ENCODE results near the gene ATP6V0A1. TPM values are rescaled to one million over a fixed set of nuclear protein-coding genes. Genes with fewer than 3 reads are reported as not detected.
"Not testable (repeated sequence)": the region's sequence is repeated elsewhere in the genome, so short reads cannot be mapped to it uniquely, and the experiment has no call there.

ATP6V0A1 gene
- total RNA-seq, 1 experiment from 2014 or later: 0.07 TPM

- H3K9me2 ChIP-seq (replicated peaks; ENCODE audit: low read length): no peaks in the 10 kb centered on the region
- no peaks in the 10 kb centered on the region for H3K79me2 ChIP-seq (ENCODE audit: low read length)
- no peaks in the 10 kb centered on the region for H3K9me3 ChIP-seq (ENCODE audit: low read length)
- H3K4me2 ChIP-seq (ENCODE audit: low read length): no peak overlapping the region
- H2AFZ ChIP-seq (ENCODE audit: low read length): no peak overlapping the region
- H3K27ac ChIP-seq (ENCODE audit: low read length): no peak overlapping the region
- no peaks in the 10 kb centered on the region for H3K4me1 ChIP-seq (ENCODE audit: insufficient read depth, low read length)
- no peak overlapping the region for H3K9ac ChIP-seq (ENCODE audit: low read length)
- TF ChIP-seq EZH2 (IDR thresholded peaks at IDR 0.05; ENCODE audit: low read length, unreplicated experiment) (no peak), EZH2phosphoT487 (IDR thresholded peaks at IDR 0.05; ENCODE audit: borderline replicate concordance, low read length) (no peak), CTCF (conservative IDR thresholded peaks at IDR 0.05; ENCODE audit: low read depth, low read length) (no peak)
- ChIA-PET POLR2A (ENCODE audit: unreplicated experiment) (no interaction called here), CTCF (no interaction called here)
- H3K27me3 ChIP-seq (ENCODE audit: low read length): no peaks in the 10 kb centered on the region
- BruUV-seq (replicated peaks): no TSS peak
- intact Hi-C loops (cut with micrococcal nuclease): no loop called here
- no peaks in the 10 kb centered on the region for H3F3A ChIP-seq (ENCODE audit: low read length, unreplicated experiment)
- DNase-seq: no peak
- no peak overlapping the region for H3K4me3 ChIP-seq (ENCODE audit: low read length)
- ATAC-seq: no peak
- no peaks in the 10 kb centered on the region for H3K36me3 ChIP-seq (ENCODE audit: low read depth, low read length)
- no peaks in the 10 kb centered on the region for H4K20me1 ChIP-seq (ENCODE audit: low read length)
Measured at GRCh38 chr17:42442196-42442565, 16.5 kb upstream of the ATP6V0A1 start.

- H3K9me2 ChIP-seq (replicated peaks; ENCODE audit: low read length); H3K4me3 ChIP-seq (ENCODE audit: low read length); CTCF ChIA-PET; intact Hi-C loops (cut with micrococcal nuclease); H3K27me3 ChIP-seq (ENCODE audit: low read length); H3K79me2 ChIP-seq (ENCODE audit: low read length); H3K4me1 ChIP-seq (ENCODE audit: insufficient read depth, low read length); H3K9me3 ChIP-seq (ENCODE audit: low read length); H3K9ac ChIP-seq (ENCODE audit: low read length); DNase-seq; ATAC-seq; BruUV-seq (replicated peaks); H4K20me1 ChIP-seq (ENCODE audit: low read length); H3K36me3 ChIP-seq (ENCODE audit: low read depth, low read length); POLR2A ChIA-PET (ENCODE audit: unreplicated experiment); H3K4me2 ChIP-seq (ENCODE audit: low read length); H3F3A ChIP-seq (ENCODE audit: low read length, unreplicated experiment); H2AFZ ChIP-seq (ENCODE audit: low read length); H3K27ac ChIP-seq (ENCODE audit: low read length): not testable (repeated sequence)
Measured at GRCh38 chr17:42449176-42449575, 9.5 kb upstream of the ATP6V0A1 start.

- H3K9me3 ChIP-seq (ENCODE audit: low read length); H3K27ac ChIP-seq (ENCODE audit: low read length); H3K9ac ChIP-seq (ENCODE audit: low read length); POLR2A ChIA-PET (ENCODE audit: unreplicated experiment); H3K27me3 ChIP-seq (ENCODE audit: low read length); H3K79me2 ChIP-seq (ENCODE audit: low read length); H4K20me1 ChIP-seq (ENCODE audit: low read length); CTCF ChIA-PET; H3K9me2 ChIP-seq (replicated peaks; ENCODE audit: low read length); H3K4me3 ChIP-seq (ENCODE audit: low read length); intact Hi-C loops (cut with micrococcal nuclease); H3F3A ChIP-seq (ENCODE audit: low read length, unreplicated experiment); H2AFZ ChIP-seq (ENCODE audit: low read length); ATAC-seq; H3K4me1 ChIP-seq (ENCODE audit: insufficient read depth, low read length); H3K4me2 ChIP-seq (ENCODE audit: low read length); H3K36me3 ChIP-seq (ENCODE audit: low read depth, low read length); BruUV-seq (replicated peaks); DNase-seq: not testable (repeated sequence)
Measured at GRCh38 chr17:42449838-42450237, 8.8 kb upstream of the ATP6V0A1 start.

GRCh38 chr17:42451270-42451669 lies 7.4 kb upstream of the ATP6V0A1 start:
- BruUV-seq (replicated peaks); H3K36me3 ChIP-seq (ENCODE audit: low read depth, low read length); POLR2A ChIA-PET (ENCODE audit: unreplicated experiment); DNase-seq; H3K9me2 ChIP-seq (replicated peaks; ENCODE audit: low read length); CTCF ChIA-PET; H3K27ac ChIP-seq (ENCODE audit: low read length); H3K4me1 ChIP-seq (ENCODE audit: insufficient read depth, low read length); H3F3A ChIP-seq (ENCODE audit: low read length, unreplicated experiment); H3K79me2 ChIP-seq (ENCODE audit: low read length); H2AFZ ChIP-seq (ENCODE audit: low read length); H4K20me1 ChIP-seq (ENCODE audit: low read length); H3K27me3 ChIP-seq (ENCODE audit: low read length); H3K9me3 ChIP-seq (ENCODE audit: low read length); H3K4me3 ChIP-seq (ENCODE audit: low read length); intact Hi-C loops (cut with micrococcal nuclease); H3K4me2 ChIP-seq (ENCODE audit: low read length); ATAC-seq; H3K9ac ChIP-seq (ENCODE audit: low read length): not testable (repeated sequence)

Measured in PC-3 (cell line).